Fibroblast of lung (primary cell): ENCODE measurements around the gene KLHL25. TPM values are rescaled to one million over a fixed set of nuclear protein-coding genes. Genes with fewer than 3 reads are reported as not detected.

Experiments
- DNase-seq, 2 donors: peaks; one replicate each; pipeline versions ENCODE4 v3.0.0 to v3.0.0-alpha.2; 2010; ENCODE audit warnings: low read depth in 2 of 2
- H2AFZ ChIP-seq: 2 replicates; pipeline ENCODE4 v1.5.1; 2012; ENCODE audit warnings: low read length, control low read depth, inconsistent platforms
- H3K27ac ChIP-seq: 2 replicates; pipeline ENCODE4 v1.5.1; 2011; ENCODE audit warnings: low read length, control low read depth; ENCODE audit not compliant: insufficient read depth
- H3K27me3 ChIP-seq: 2 replicates; pipeline ENCODE4 v1.5.1; 2011; ENCODE audit warnings: mild to moderate bottlenecking, low read length; ENCODE audit not compliant: control insufficient read depth, insufficient read depth
- H3K36me3 ChIP-seq: 2 replicates; pipeline ENCODE4 v1.5.1; 2011; ENCODE audit warnings: low read length; ENCODE audit not compliant: control insufficient read depth, insufficient read depth
- H3K4me1 ChIP-seq: 2 replicates; pipeline ENCODE4 v1.5.1; 2011; ENCODE audit warnings: low read length; ENCODE audit not compliant: control insufficient read depth, insufficient read depth; ENCODE audit errors: extremely low read depth
- H3K4me2 ChIP-seq: 2 replicates; pipeline ENCODE4 v1.5.1; 2011; ENCODE audit warnings: low read length, control low read depth; ENCODE audit not compliant: insufficient read depth; ENCODE audit errors: extremely low read depth
- H3K4me3 ChIP-seq, 4 experiments: fragments of 200-600 bp in 1 of 4; sonication (generic) in 1 of 4; replicated peaks in 1 of 4; 2 replicates each; pipeline ENCODE4 v1.5.1; 2011 to 2016; ENCODE audit warnings: low read length in 4 of 4, low read depth in 3 of 4, mild to moderate bottlenecking in 3 of 4, control low read depth in 2 of 4, inconsistent platforms in 1 of 4, mixed read lengths in 1 of 4; ENCODE audit not compliant: insufficient read depth in 1 of 4; ENCODE audit errors: control extremely low read depth in 1 of 4
- H3K79me2 ChIP-seq: 2 replicates; pipeline ENCODE4 v1.5.1; 2012; ENCODE audit warnings: mild to moderate bottlenecking, low read length, inconsistent platforms; ENCODE audit not compliant: control insufficient read depth, insufficient read depth
- H3K9ac ChIP-seq: 2 replicates; pipeline ENCODE4 v1.5.1; 2011; ENCODE audit warnings: mild to moderate bottlenecking, low read length, control low read depth; ENCODE audit not compliant: insufficient read depth
- H3K9me3 ChIP-seq: 2 replicates; pipeline ENCODE4 v1.5.1; 2012; ENCODE audit warnings: low read depth, low read length; ENCODE audit not compliant: control insufficient read depth, insufficient read depth
- H4K20me1 ChIP-seq: 2 replicates; pipeline ENCODE4 v1.5.1; 2011; ENCODE audit warnings: low read length; ENCODE audit not compliant: control insufficient read depth, insufficient read depth; ENCODE audit errors: extremely low read depth
- EZH2 ChIP-seq: IDR thresholded peaks from 2 replicates; pipeline ENCODE4 v1.5.1; 2012; ENCODE audit warnings: low read length, control low read depth, mild to moderate bottlenecking; ENCODE audit errors: missing control alignments
- polyA plus RNA-seq, 2 donors: library from polyadenylated mRNA; depleted of rRNA in 1 of 2; stranded (reverse) in 1 of 2; unstranded in 1 of 2; fragments of >200 nt; gene quantifications; 2 replicates each; pipeline ENCODE4 v1.2.1, GENCODE V29; 2011 to 2012; ENCODE audit warnings: missing spikeins in 1 of 2
- total RNA-seq: library from RNA; depleted of rRNA; stranded (reverse); fragments of >200 nt; gene quantifications from 2 replicates; pipeline ENCODE4 v1.2.1, GENCODE V29; 2014
- TF ChIP-seq, protein P1 (sequence below), 2 donors: IDR thresholded peaks in 1 of 2; conservative IDR thresholded peaks in 1 of 2; 1 replicate in 1 of 2; 2 replicates in 1 of 2; pipeline ENCODE4 v1.5.1; 2011 to 2012; ENCODE audit warnings: low read length in 2 of 2, control low read depth in 1 of 2, inconsistent platforms in 1 of 2, low read depth in 1 of 2, mild to moderate bottlenecking in 1 of 2

The KLHL25 gene
- total and polyA plus RNA-seq, 2 donors (not counting 1 experiment from before 2014, with no cell fraction given), result 1.4 to 5.4 TPM

DNA sequence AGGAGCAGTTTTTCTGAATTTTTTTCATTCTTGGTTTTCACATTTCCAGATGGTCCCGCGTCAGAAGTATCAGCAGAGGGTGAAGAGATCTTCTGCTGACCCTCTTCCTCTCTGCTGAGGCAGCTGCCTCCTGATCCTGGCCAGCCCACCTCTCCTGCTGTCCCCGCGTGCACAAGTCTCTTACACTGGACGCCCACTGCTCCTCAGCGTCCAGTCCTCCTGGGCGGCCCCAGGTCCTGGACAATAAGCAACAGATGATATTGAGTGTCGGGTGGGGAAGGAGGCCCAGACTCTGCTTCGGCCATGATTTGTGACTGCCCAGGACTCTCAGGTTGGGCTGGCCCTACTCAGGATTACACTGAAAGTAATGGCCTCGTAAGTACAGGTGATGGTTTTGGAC lies 50.1 kb downstream of the KLHL25 start:
- no peak overlapping the region for H3K9ac ChIP-seq
- no peak overlapping the region for H3K27ac ChIP-seq
- no peak overlapping the region for H3K4me3 ChIP-seq
- no peak for TF ChIP-seq EZH2
- TF ChIP-seq, protein P1, sequence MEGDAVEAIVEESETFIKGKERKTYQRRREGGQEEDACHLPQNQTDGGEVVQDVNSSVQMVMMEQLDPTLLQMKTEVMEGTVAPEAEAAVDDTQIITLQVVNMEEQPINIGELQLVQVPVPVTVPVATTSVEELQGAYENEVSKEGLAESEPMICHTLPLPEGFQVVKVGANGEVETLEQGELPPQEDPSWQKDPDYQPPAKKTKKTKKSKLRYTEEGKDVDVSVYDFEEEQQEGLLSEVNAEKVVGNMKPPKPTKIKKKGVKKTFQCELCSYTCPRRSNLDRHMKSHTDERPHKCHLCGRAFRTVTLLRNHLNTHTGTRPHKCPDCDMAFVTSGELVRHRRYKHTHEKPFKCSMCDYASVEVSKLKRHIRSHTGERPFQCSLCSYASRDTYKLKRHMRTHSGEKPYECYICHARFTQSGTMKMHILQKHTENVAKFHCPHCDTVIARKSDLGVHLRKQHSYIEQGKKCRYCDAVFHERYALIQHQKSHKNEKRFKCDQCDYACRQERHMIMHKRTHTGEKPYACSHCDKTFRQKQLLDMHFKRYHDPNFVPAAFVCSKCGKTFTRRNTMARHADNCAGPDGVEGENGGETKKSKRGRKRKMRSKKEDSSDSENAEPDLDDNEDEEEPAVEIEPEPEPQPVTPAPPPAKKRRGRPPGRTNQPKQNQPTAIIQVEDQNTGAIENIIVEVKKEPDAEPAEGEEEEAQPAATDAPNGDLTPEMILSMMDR (conservative IDR thresholded peaks at IDR 0.05 in 1 of 2, IDR thresholded peaks at IDR 0.05 in 1 of 2; ENCODE audit: low read depth in 1 of 2, low read length in 2 of 2), result no peak
- H3K4me2 ChIP-seq, result no peak overlapping the region
- no peaks in the 10 kb centered on the region for H3K4me1 ChIP-seq
- DNase-seq, result no peak
- peaks cover 19% of the 10 kb centered on the region for H3K36me3 ChIP-seq
- no peaks in the 10 kb centered on the region for H3K27me3 ChIP-seq
- H3K9me3 ChIP-seq, result no peaks in the 10 kb centered on the region
- H3K79me2 ChIP-seq, result no peaks in the 10 kb centered on the region
- H4K20me1 ChIP-seq, result no peaks in the 10 kb centered on the region
- H2AFZ ChIP-seq, result no peak overlapping the region

DNA sequence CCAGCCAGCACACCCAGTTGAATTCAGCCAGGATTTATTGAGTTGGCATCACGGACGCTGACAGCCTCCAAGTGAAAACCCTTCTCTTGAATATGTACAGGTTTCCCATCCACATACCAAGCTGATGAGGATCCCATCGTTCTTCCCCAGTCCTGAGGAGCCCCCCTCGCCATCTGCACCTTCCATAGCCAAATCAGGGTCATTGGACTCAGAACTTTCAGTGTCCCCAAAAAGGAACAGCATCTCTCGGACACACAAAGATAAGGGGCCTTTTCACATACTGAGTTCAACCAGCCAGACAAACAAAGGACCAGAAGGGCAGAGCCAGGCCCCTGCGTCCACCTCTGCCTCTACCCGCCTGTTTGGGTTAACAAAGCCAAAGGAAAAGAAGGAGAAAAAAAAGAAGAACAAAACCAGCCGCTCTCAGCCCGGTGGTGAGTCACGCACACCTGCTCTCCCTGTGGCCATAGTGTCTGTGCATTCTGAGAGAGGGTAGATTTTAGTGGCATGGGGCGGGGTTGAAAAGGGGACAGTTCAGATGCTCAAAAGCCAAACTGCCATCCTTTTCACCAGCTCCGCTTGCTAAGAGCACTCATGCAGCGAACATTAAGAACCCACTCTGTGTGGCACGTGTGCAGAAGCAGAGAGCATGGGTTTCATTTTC lies 51.2 kb downstream of the KLHL25 start:
- Histone ChIP-seq H2AFZ (no peak overlapping the region), H3K9me3 (no peaks in the 10 kb centered on the region), H3K27me3 (no peaks in the 10 kb centered on the region), H3K9ac (no peak overlapping the region), H3K36me3 (peaks cover 17% of the 10 kb centered on the region), H3K4me2 (no peak overlapping the region), H3K4me1 (no peaks in the 10 kb centered on the region), H3K4me3 (no peak overlapping the region), H3K27ac (no peak overlapping the region), H4K20me1 (no peaks in the 10 kb centered on the region), H3K79me2 (no peaks in the 10 kb centered on the region)
- no peak for TF ChIP-seq EZH2
- TF ChIP-seq, protein P1 (conservative IDR thresholded peaks at IDR 0.05 in 1 of 2, IDR thresholded peaks at IDR 0.05 in 1 of 2; ENCODE audit: low read depth in 1 of 2, low read length in 2 of 2), result no peak
- DNase-seq, result no peak

DNA sequence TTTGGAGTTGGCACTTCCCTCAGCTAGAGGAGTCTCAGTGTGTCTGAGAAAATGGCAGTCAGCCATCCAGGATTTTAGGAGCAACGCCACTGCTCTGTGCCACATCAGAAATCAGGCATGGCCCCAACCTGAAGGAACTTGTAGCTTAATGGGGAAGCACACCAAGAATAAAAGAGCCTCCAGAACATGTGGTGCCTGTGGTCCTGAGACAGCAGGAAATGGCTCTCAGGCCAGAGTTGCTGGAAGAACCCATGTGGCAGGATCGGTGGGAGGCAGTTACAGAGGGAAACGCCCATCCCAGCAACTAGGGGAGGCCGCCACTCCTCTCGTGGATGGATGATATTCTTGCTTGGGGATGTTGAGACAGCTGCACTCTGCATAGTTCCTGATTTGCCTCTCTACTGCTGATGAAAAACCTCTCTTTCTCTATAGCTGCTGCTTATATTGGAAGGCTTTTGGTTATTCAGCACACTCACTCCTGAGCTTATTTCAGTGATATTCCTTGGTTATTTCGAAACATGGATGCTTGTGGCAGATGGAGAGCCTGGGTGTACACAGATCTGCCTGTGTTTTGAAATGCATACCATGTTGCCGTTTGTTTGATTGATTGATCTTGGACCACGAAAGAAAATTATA lies 52.4 kb downstream of the KLHL25 start:
- H3K36me3 ChIP-seq, result peaks cover 15% of the 10 kb centered on the region
- no peak overlapping the region for H3K4me2 ChIP-seq
- no peak overlapping the region for H2AFZ ChIP-seq
- no peaks in the 10 kb centered on the region for H3K27me3 ChIP-seq
- no peak overlapping the region for H3K4me3 ChIP-seq
- DNase-seq, result peak; percentile 39 to 79
- no peaks in the 10 kb centered on the region for H3K9me3 ChIP-seq
- H4K20me1 ChIP-seq, result no peaks in the 10 kb centered on the region
- H3K27ac ChIP-seq, result no peak overlapping the region
- H3K9ac ChIP-seq, result no peak overlapping the region
- no peaks in the 10 kb centered on the region for H3K79me2 ChIP-seq
- no peak for TF ChIP-seq EZH2
- TF ChIP-seq, protein P1 (conservative IDR thresholded peaks at IDR 0.05 in 1 of 2, IDR thresholded peaks at IDR 0.05 in 1 of 2; ENCODE audit: low read depth in 1 of 2, low read length in 2 of 2), result no peak
- H3K4me1 ChIP-seq, result no peaks in the 10 kb centered on the region
